ENCODE results near the gene GOLGA7B.

- no peak for TF ChIP-seq CTCF (IDR thresholded peaks at IDR 0.05; ENCODE audit: low read depth, low read length, poor library complexity, severe bottlenecking)
- TF ChIP-seq EZH2phosphoT487 (IDR thresholded peaks at IDR 0.05; ENCODE audit: borderline replicate concordance, low read length) = no peak
These were observed 25.9 kb upstream of the GOLGA7B start for GRCh38 chr10:97823734-97824133.

Data from DOHH2 (cell line).